PC-3 (cell line): ENCODE data around the gene RPS6KC1. TPM values are rescaled to one million over a fixed set of nuclear protein-coding genes. Genes with fewer than 3 reads are reported as not detected.
A peak's percentile ranks its signal among the peaks of the same experiment; 100 is the strongest.
"Not testable (repeated sequence)": the region's sequence is repeated elsewhere in the genome, so short reads cannot be mapped to it uniquely, and the experiment has no call there.

Experiments used
- ATAC-seq: fragments of 200-7000 bp; cut with Tn5 transposase; 2 replicates; pipeline ENCODE4 v1.9.1; 2020; ENCODE audit warnings: mild to moderate bottlenecking, moderate library complexity
- BruUV-seq: library from RNA; stranded (reverse); fragments of 400-500 nt; replicated peaks from 2 replicates; lab custom pipeline; 2021; lab: Mats Ljungman, UMichigan
- CTCF ChIA-PET: fragments of 300-600 bp; sonication (Branson Sonifier 250); formaldehyde crosslinking; loops from one replicate; lab custom pipeline; 2022; ENCODE audit warnings: antibody characterized with exemption; lab: Charles Lee
- POLR2A ChIA-PET: fragments of 300-600 bp; sonication (Branson Sonifier 250); formaldehyde crosslinking; loops from one replicate; lab custom pipeline; 2022; ENCODE audit warnings: antibody characterized with exemption; ENCODE audit not compliant: unreplicated experiment; lab: Charles Lee
- DNase-seq: peaks from one replicate; pipeline ENCODE4 v3.0.0-alpha.2; 2015
- H2AFZ ChIP-seq: fragments of 300-600 bp; sonication (generic); 2 replicates; pipeline ENCODE4 v1.6.0; 2016; ENCODE audit warnings: antibody characterized with exemption, low read length
- H3F3A ChIP-seq: fragments of 300-600 bp; sonication (generic); one replicate; pipeline ENCODE4 v1.6.0; 2017; ENCODE audit warnings: antibody characterized with exemption, low read length, control low read depth, mild to moderate bottlenecking; ENCODE audit not compliant: unreplicated experiment
- H3K27ac ChIP-seq: fragments of 300-600 bp; sonication (generic); 2 replicates; pipeline ENCODE4 v1.5.1; 2016; ENCODE audit warnings: mild to moderate bottlenecking, low read length
- H3K27me3 ChIP-seq: fragments of 300-600 bp; sonication (generic); 2 replicates; pipeline ENCODE4 v1.6.1; 2016; ENCODE audit warnings: low read length, mixed read lengths
- H3K36me3 ChIP-seq: fragments of 300-600 bp; sonication (generic); 2 replicates; pipeline ENCODE4 v1.6.1; 2016; ENCODE audit warnings: low read depth, mixed run types, low read length, mixed read lengths
- H3K4me1 ChIP-seq: fragments of 300-600 bp; sonication (generic); 2 replicates; pipeline ENCODE4 v1.5.1; 2016; ENCODE audit warnings: low read length; ENCODE audit not compliant: insufficient read depth
- H3K4me2 ChIP-seq: fragments of 300-600 bp; sonication (generic); 2 replicates; pipeline ENCODE4 v1.6.0; 2016; ENCODE audit warnings: low read length
- H3K4me3 ChIP-seq: fragments of 300-600 bp; sonication (generic); 2 replicates; pipeline ENCODE4 v1.5.1; 2016; ENCODE audit warnings: mild to moderate bottlenecking, low read length, mixed read lengths
- H3K79me2 ChIP-seq: fragments of 300-600 bp; sonication (generic); 2 replicates; pipeline ENCODE4 v1.6.1; 2017; ENCODE audit warnings: low read length, mixed read lengths
- H3K9ac ChIP-seq: fragments of 300-600 bp; sonication (generic); 2 replicates; pipeline ENCODE4 v1.6.0; 2016; ENCODE audit warnings: mild to moderate bottlenecking, low read length
- H3K9me2 ChIP-seq: fragments of 300-600 bp; sonication (generic); replicated peaks from 2 replicates; pipeline ENCODE4 v1.6.1; 2016; ENCODE audit warnings: mixed run types, low read length, mixed read lengths
- H3K9me3 ChIP-seq: fragments of 300-600 bp; sonication (generic); 2 replicates; pipeline ENCODE4 v1.6.1; 2016; ENCODE audit warnings: low read length, mixed read lengths
- H4K20me1 ChIP-seq: fragments of 300-600 bp; sonication (generic); 2 replicates; pipeline ENCODE4 v1.6.1; 2016; ENCODE audit warnings: low read length, mixed read lengths
- CTCF ChIP-seq: fragments of 300-600 bp; sonication (generic); conservative IDR thresholded peaks from 2 replicates; pipeline ENCODE4 v1.5.1; 2017; ENCODE audit warnings: antibody characterized with exemption, low read depth, mild to moderate bottlenecking, low read length
- EZH2 ChIP-seq: fragments of 300-600 bp; sonication (generic); IDR thresholded peaks from one replicate; pipeline ENCODE4 v1.6.1; 2017; ENCODE audit warnings: antibody characterized with exemption, mild to moderate bottlenecking, low read length; ENCODE audit not compliant: unreplicated experiment
- EZH2phosphoT487 ChIP-seq: fragments of 300-600 bp; sonication (generic); IDR thresholded peaks from 2 replicates; pipeline ENCODE4 v1.6.1; 2018; ENCODE audit warnings: mild to moderate bottlenecking, antibody characterized with exemption, low read length, borderline replicate concordance
- intact Hi-C: fragments of 100-400 bp; cut with micrococcal nuclease; formaldehyde crosslinking; loops from 2 replicates; pipeline ENCODE4 v1.9.0; 2023
- total RNA-seq: library from RNA; depleted of rRNA; stranded (reverse); fragments of >200 nt; gene quantifications from 2 replicates; pipeline ENCODE4 v1.2.3, GENCODE V29; 2014

The RPS6KC1 gene
- total RNA-seq, 1 experiment from 2014 or later, result 21.1 TPM

- no peak for DNase-seq
- H3K79me2 ChIP-seq, result no peaks in the 10 kb centered on the region
- H3K9me2 ChIP-seq, result no peaks in the 10 kb centered on the region
- H3F3A ChIP-seq, result no peaks in the 10 kb centered on the region
- no peak overlapping the region for H3K9ac ChIP-seq
- H3K4me2 ChIP-seq, result no peak overlapping the region
- H3K27me3 ChIP-seq, result no peaks in the 10 kb centered on the region
- no peak for ATAC-seq
- no peak overlapping the region for H2AFZ ChIP-seq
- no peak overlapping the region for H3K4me3 ChIP-seq
- no TSS peak for BruUV-seq
- intact Hi-C loops, result no loop called here
- CTCF ChIA-PET, result no interaction called here
- no peaks in the 10 kb centered on the region for H3K9me3 ChIP-seq
- POLR2A ChIA-PET, result no interaction called here
- H3K4me1 ChIP-seq, result no peaks in the 10 kb centered on the region
- H3K27ac ChIP-seq, result no peak overlapping the region
- no peaks in the 10 kb centered on the region for H4K20me1 ChIP-seq
- TF ChIP-seq EZH2phosphoT487, result no peak
- no peak for TF ChIP-seq EZH2
- no peak for TF ChIP-seq CTCF
- no peaks in the 10 kb centered on the region for H3K36me3 ChIP-seq
Measured at GRCh38 chr1:213034713-213035112, 16.3 kb upstream of the RPS6KC1 start.

GRCh38 chr1:213035573-213035972 is 15.5 kb upstream of the RPS6KC1 start:
- H3K4me3 ChIP-seq, result no peak overlapping the region
- no peak for DNase-seq
- H3K9me2 ChIP-seq, result no peaks in the 10 kb centered on the region
- H3K9me3 ChIP-seq, result no peaks in the 10 kb centered on the region
- H3K27ac ChIP-seq, result no peak overlapping the region
- intact Hi-C loops, result no loop called here
- H4K20me1 ChIP-seq, result no peaks in the 10 kb centered on the region
- no peak overlapping the region for H3K9ac ChIP-seq
- no TSS peak for BruUV-seq
- TF ChIP-seq EZH2 (no peak), EZH2phosphoT487 (no peak), CTCF (no peak)
- H3K4me2 ChIP-seq, result no peak overlapping the region
- no peaks in the 10 kb centered on the region for H3K4me1 ChIP-seq
- ATAC-seq, result no peak
- H3K79me2 ChIP-seq, result no peaks in the 10 kb centered on the region
- H3K27me3 ChIP-seq, result no peaks in the 10 kb centered on the region
- H3F3A ChIP-seq, result no peaks in the 10 kb centered on the region
- no peaks in the 10 kb centered on the region for H3K36me3 ChIP-seq
- H2AFZ ChIP-seq, result no peak overlapping the region
- CTCF ChIA-PET, result no interaction called here
- POLR2A ChIA-PET, result no interaction called here

GRCh38 chr1:213041443-213041842 is 9.6 kb upstream of the RPS6KC1 start:
- POLR2A ChIA-PET, result no interaction called here
- Histone ChIP-seq H3K36me3 (no peaks in the 10 kb centered on the region), H3K79me2 (no peaks in the 10 kb centered on the region), H2AFZ (no peak overlapping the region), H4K20me1 (no peaks in the 10 kb centered on the region), H3K4me2 (no peak overlapping the region), H3K9me3 (no peaks in the 10 kb centered on the region), H3K4me3 (no peak overlapping the region), H3K9ac (no peak overlapping the region), H3F3A (no peaks in the 10 kb centered on the region), H3K27me3 (no peaks in the 10 kb centered on the region), H3K4me1 (no peaks in the 10 kb centered on the region), H3K9me2 (no peaks in the 10 kb centered on the region), H3K27ac (no peak overlapping the region)
- CTCF ChIA-PET, result no interaction called here
- DNase-seq (peak; percentile 40), ATAC-seq (peak; percentile 72)
- intact Hi-C loops, result no loop called here
- no TSS peak for BruUV-seq
- TF ChIP-seq CTCF (no peak), EZH2 (no peak), EZH2phosphoT487 (no peak)

GRCh38 chr1:213045321-213046226 is 5.5 kb upstream of the RPS6KC1 start:
- H3K4me1 ChIP-seq, H3K9ac ChIP-seq, H3K9me3 ChIP-seq, H4K20me1 ChIP-seq, H3K36me3 ChIP-seq, H3K9me2 ChIP-seq, H3K27ac ChIP-seq, BruUV-seq, H3K4me3 ChIP-seq, H3K4me2 ChIP-seq, ATAC-seq, H3K79me2 ChIP-seq, CTCF ChIA-PET, H3F3A ChIP-seq, POLR2A ChIA-PET, intact Hi-C loops, DNase-seq, H3K27me3 ChIP-seq, H2AFZ ChIP-seq: not testable (repeated sequence)
